Measurements from ENCODE around the gene RC3H1.
"Not testable (repeated sequence)": the region's sequence is repeated elsewhere in the genome, so short reads cannot be mapped to it uniquely, and the experiment has no call there.

- not testable (repeated sequence) for TF ChIP-seq TCF7L2 (IDR thresholded peaks at IDR 0.05; ENCODE audit: borderline replicate concordance, low read depth, low read length); ZNF521 (tag by site-specific recombination; IDR thresholded peaks at IDR 0.05); HOXA7 (CRISPR knock-in tag; IDR thresholded peaks at IDR 0.05; ENCODE audit: borderline replicate concordance); ZNF311 (tag by site-specific recombination; IDR thresholded peaks at IDR 0.05; ENCODE audit: borderline replicate concordance)
- TF ChIP-seq, protein P1, sequence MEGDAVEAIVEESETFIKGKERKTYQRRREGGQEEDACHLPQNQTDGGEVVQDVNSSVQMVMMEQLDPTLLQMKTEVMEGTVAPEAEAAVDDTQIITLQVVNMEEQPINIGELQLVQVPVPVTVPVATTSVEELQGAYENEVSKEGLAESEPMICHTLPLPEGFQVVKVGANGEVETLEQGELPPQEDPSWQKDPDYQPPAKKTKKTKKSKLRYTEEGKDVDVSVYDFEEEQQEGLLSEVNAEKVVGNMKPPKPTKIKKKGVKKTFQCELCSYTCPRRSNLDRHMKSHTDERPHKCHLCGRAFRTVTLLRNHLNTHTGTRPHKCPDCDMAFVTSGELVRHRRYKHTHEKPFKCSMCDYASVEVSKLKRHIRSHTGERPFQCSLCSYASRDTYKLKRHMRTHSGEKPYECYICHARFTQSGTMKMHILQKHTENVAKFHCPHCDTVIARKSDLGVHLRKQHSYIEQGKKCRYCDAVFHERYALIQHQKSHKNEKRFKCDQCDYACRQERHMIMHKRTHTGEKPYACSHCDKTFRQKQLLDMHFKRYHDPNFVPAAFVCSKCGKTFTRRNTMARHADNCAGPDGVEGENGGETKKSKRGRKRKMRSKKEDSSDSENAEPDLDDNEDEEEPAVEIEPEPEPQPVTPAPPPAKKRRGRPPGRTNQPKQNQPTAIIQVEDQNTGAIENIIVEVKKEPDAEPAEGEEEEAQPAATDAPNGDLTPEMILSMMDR (tag by site-specific recombination; IDR thresholded peaks at IDR 0.05) = not testable (repeated sequence)
- TF ChIP-seq, protein P2, sequence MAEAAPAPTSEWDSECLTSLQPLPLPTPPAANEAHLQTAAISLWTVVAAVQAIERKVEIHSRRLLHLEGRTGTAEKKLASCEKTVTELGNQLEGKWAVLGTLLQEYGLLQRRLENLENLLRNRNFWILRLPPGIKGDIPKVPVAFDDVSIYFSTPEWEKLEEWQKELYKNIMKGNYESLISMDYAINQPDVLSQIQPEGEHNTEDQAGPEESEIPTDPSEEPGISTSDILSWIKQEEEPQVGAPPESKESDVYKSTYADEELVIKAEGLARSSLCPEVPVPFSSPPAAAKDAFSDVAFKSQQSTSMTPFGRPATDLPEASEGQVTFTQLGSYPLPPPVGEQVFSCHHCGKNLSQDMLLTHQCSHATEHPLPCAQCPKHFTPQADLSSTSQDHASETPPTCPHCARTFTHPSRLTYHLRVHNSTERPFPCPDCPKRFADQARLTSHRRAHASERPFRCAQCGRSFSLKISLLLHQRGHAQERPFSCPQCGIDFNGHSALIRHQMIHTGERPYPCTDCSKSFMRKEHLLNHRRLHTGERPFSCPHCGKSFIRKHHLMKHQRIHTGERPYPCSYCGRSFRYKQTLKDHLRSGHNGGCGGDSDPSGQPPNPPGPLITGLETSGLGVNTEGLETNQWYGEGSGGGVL (tag by site-specific recombination; IDR thresholded peaks at IDR 0.05) = not testable (repeated sequence)
- TF ChIP-seq, protein P3, sequence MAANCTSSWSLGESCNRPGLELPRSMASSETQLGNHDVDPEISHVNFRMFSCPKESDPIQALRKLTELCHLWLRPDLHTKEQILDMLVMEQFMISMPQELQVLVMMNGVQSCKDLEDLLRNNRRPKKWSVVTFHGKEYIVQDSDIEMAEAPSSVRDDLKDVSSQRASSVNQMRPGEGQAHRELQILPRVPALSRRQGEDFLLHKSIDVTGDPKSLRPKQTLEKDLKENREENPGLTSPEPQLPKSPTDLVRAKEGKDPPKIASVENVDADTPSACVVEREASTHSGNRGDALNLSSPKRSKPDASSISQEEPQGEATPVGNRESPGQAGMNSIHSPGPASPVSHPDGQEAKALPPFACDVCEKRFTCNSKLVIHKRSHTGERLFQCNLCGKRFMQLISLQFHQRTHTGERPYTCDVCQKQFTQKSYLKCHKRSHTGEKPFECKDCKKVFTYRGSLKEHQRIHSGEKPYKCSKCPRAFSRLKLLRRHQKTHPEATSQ (tag by site-specific recombination; IDR thresholded peaks at IDR 0.05) = not testable (repeated sequence)
These were observed 56.3 kb downstream of the RC3H1 start for GRCh38 chr1:173965896-173966295.
